Neural cell (in vitro differentiated cells): ENCODE measurements around the gene GABPB1.

Experiments
- EP300 ChIP-seq: fragments of 450-650 bp; conservative IDR thresholded peaks from 2 replicates; pipeline ENCODE4 v1.6.1; 2014; ENCODE audit warnings: antibody characterized with exemption, mild to moderate bottlenecking, moderate library complexity; ENCODE audit not compliant: poor library complexity, severe bottlenecking
- EZH2 ChIP-seq: fragments of 200-600, 300-800 bp; shearing (Covaris generic), sonication (generic); IDR thresholded peaks from 2 replicates; pipeline ENCODE4 v1.6.1; 2014; ENCODE audit warnings: antibody characterized with exemption, low read length, borderline replicate concordance, mild to moderate bottlenecking; ENCODE audit not compliant: insufficient read depth, poor library complexity, severe bottlenecking
- MXI1 ChIP-seq: fragments of 450-650 bp; conservative IDR thresholded peaks from 2 replicates; pipeline ENCODE4 v1.6.1; 2014; ENCODE audit warnings: antibody characterized with exemption, mild to moderate bottlenecking; ENCODE audit not compliant: poor library complexity, severe bottlenecking
- POLR2AphosphoS5 ChIP-seq: IDR thresholded peaks from 2 replicates; pipeline ENCODE4 v1.6.1; 2012
- SMC3 ChIP-seq: fragments of 450-650 bp; conservative IDR thresholded peaks from 2 replicates; pipeline ENCODE4 v1.6.1; 2014; ENCODE audit warnings: antibody characterized with exemption, mild to moderate bottlenecking, moderate library complexity; ENCODE audit not compliant: poor library complexity
- TAF1 ChIP-seq: IDR thresholded peaks from 2 replicates; pipeline ENCODE4 v1.6.1; 2012; ENCODE audit warnings: low read depth
- TF ChIP-seq, protein P1 (sequence below): fragments of 450-650 bp; IDR thresholded peaks from 2 replicates; pipeline ENCODE4 v1.5.1; 2014; ENCODE audit warnings: antibody characterized with exemption, mild to moderate bottlenecking, moderate library complexity; ENCODE audit not compliant: poor library complexity, severe bottlenecking
- TF ChIP-seq, protein P2 (sequence below): IDR thresholded peaks from 2 replicates; pipeline ENCODE4 v1.6.1; 2012; ENCODE audit warnings: borderline replicate concordance

DNA sequence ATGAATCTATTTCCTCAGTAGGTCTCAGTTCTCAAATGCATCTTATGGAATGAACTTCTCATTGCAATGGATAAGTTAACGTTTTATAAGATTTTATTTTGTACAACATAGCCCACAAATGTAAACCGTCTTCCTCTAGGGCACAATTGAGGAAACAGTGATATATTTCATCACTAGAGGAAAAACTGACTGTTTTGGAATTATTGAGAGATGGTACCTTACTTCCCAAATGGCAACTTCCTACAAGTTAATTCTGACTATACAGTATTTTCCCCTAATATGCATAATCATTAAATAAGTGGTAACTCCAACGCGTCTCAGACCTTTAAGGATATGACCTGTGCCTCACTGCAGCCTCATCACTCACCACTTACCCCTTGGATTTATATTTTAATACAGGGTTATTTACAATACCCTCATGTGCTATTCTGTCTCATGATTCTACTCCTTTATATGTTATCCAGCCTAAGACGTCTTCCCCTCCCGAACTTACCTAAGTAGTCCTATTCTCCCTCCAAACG is 13.3 kb downstream of the GABPB1 start:
- TF ChIP-seq POLR2AphosphoS5 (no peak), EP300 (no peak), MXI1 (no peak), TAF1 (no peak), EZH2 (no peak), SMC3 (no peak)
- TF ChIP-seq, protein P1, sequence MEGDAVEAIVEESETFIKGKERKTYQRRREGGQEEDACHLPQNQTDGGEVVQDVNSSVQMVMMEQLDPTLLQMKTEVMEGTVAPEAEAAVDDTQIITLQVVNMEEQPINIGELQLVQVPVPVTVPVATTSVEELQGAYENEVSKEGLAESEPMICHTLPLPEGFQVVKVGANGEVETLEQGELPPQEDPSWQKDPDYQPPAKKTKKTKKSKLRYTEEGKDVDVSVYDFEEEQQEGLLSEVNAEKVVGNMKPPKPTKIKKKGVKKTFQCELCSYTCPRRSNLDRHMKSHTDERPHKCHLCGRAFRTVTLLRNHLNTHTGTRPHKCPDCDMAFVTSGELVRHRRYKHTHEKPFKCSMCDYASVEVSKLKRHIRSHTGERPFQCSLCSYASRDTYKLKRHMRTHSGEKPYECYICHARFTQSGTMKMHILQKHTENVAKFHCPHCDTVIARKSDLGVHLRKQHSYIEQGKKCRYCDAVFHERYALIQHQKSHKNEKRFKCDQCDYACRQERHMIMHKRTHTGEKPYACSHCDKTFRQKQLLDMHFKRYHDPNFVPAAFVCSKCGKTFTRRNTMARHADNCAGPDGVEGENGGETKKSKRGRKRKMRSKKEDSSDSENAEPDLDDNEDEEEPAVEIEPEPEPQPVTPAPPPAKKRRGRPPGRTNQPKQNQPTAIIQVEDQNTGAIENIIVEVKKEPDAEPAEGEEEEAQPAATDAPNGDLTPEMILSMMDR = no peak
- TF ChIP-seq, protein P2, sequence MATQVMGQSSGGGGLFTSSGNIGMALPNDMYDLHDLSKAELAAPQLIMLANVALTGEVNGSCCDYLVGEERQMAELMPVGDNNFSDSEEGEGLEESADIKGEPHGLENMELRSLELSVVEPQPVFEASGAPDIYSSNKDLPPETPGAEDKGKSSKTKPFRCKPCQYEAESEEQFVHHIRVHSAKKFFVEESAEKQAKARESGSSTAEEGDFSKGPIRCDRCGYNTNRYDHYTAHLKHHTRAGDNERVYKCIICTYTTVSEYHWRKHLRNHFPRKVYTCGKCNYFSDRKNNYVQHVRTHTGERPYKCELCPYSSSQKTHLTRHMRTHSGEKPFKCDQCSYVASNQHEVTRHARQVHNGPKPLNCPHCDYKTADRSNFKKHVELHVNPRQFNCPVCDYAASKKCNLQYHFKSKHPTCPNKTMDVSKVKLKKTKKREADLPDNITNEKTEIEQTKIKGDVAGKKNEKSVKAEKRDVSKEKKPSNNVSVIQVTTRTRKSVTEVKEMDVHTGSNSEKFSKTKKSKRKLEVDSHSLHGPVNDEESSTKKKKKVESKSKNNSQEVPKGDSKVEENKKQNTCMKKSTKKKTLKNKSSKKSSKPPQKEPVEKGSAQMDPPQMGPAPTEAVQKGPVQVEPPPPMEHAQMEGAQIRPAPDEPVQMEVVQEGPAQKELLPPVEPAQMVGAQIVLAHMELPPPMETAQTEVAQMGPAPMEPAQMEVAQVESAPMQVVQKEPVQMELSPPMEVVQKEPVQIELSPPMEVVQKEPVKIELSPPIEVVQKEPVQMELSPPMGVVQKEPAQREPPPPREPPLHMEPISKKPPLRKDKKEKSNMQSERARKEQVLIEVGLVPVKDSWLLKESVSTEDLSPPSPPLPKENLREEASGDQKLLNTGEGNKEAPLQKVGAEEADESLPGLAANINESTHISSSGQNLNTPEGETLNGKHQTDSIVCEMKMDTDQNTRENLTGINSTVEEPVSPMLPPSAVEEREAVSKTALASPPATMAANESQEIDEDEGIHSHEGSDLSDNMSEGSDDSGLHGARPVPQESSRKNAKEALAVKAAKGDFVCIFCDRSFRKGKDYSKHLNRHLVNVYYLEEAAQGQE = no peak
